GM12874 (cell line): Measurements from ENCODE around the gene KRT14.

Source experiments
- CTCF ChIP-seq: IDR thresholded peaks from 2 replicates; pipeline ENCODE4 v1.5.1; 2011; ENCODE audit warnings: low read depth, mild to moderate bottlenecking, control low read depth, low read length, moderate library complexity; ENCODE audit not compliant: insufficient read depth

The KRT14 gene

GRCh38 chr17:41631025-41631897, 44.6 kb upstream of the KRT14 start:
- no peak for TF ChIP-seq CTCF

GRCh38 chr17:41629826-41630670, 43.4 kb upstream of the KRT14 start:
- TF ChIP-seq CTCF = no peak

- TF ChIP-seq CTCF = no peak
Observed at GRCh38 chr17:41629316-41629715, 42.6 kb upstream of the KRT14 start.

GRCh38 chr17:41627316-41628072, 40.8 kb upstream of the KRT14 start:
- TF ChIP-seq CTCF = no peak

GRCh38 chr17:41625602-41626001, 38.9 kb upstream of the KRT14 start:
- no peak for TF ChIP-seq CTCF

- TF ChIP-seq CTCF = no peak
Observed at GRCh38 chr17:41624208-41625101, 37.8 kb upstream of the KRT14 start, which contains the start of gene KRT17. TSS of gene KRT17 (minus strand) at chr17:41624575. CDS start at chr17:41624509, 66 bp downstream.
